ENCODE measurements around the gene KRTAP9-9. TPM values are rescaled to one million over a fixed set of nuclear protein-coding genes. Genes with fewer than 3 reads are reported as not detected.
"Not testable (repeated sequence)": the region's sequence is repeated elsewhere in the genome, so short reads cannot be mapped to it uniquely, and the experiment has no call there.

The KRTAP9-9 gene
- 2.6 TPM for total RNA-seq

- not testable (repeated sequence) for DNase-seq
These were observed at the start of gene KRTAP9-9 for GRCh38 chr17:41255381-41256290. Gene KRTAP9-9 (plus strand): TSS chr17:41255384.

DNA sequence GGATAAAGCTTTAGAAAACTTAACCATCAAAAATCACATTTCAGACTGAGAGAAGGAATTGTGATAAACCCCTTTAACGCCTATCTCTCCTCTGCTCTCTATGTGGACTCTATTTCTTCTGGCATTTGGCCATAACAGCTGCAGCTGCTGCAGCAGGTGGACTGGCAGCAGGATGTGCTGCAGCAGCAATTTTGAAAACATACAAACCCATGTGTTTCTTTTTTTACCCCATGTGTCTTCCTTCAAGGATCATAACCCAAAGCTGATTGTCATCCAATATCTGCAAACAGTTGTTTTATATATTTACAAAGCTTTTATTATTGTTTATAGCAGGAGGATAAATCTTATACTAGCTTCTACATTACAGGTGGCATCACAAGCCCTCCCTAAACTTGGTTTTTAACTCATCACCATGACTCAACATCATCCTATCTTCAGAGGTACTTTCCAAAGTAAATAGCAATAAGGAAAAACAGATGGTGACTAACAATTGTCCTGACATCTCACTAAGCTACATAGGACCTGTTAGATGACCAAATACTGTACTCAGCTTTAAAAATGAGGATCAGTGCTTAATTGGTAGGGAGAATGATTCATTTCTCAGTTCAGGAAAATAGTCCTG is 43.2 kb upstream of the KRTAP9-9 start:
- no peak for DNase-seq

DNA sequence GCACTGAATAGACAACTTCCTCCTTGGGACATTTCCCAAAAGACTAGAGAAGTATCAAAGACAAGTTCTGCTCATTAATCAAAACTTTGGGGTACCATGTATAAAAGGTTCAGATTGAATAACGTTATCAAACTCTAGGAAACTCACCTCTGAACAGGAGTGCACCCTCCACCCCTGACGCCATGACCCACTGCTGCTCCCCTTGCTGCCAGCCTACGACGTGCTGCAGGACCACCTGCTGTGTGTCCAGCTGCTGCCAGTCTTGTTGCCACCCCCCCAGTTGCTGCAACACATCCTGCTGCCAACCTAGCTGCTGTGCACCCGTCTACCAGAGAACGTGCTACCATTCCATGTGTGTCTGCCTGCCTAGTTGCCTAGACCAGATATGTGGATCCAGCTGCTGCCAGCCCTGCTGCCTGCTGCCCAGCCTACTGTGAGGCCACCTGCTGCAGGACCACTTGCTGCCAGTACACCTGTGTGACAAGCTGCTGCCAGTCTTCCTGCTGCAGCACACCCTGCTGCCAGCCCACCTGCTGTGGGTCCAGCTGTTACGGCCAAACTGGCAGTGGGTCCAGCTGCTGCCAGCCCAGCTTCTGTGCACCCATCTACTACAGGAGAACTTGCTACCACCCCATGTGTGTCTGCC is 42.5 kb upstream of the KRTAP9-9 start:
- no peak for DNase-seq

- no peak for DNase-seq
These were observed 39.5 kb upstream of the KRTAP9-9 start for GRCh38 chr17:41215681-41216080.

- DNase-seq = no peak
These were observed 31.4 kb upstream of the KRTAP9-9 start for GRCh38 chr17:41223821-41224220.

- DNase-seq = no peak
These were observed 29.1 kb upstream of the KRTAP9-9 start for GRCh38 chr17:41226051-41226450.

GRCh38 chr17:41226598-41227095 is 28.5 kb upstream of the KRTAP9-9 start, which contains the start of gene KRTAP9-2:
Gene KRTAP9-2 (plus strand): TSS chr17:41226648. CDS start chr17:41226655, 7 bp downstream.
- DNase-seq = not testable (repeated sequence)

GRCh38 chr17:41230094-41230493 is 25.1 kb upstream of the KRTAP9-9 start:
- no peak for DNase-seq

GRCh38 chr17:41231731-41232130 is 23.5 kb upstream of the KRTAP9-9 start:
- no peak for DNase-seq

GRCh38 chr17:41232399-41233105 is 22.6 kb upstream of the KRTAP9-9 start, which contains the start of gene KRTAP9-3:
Gene KRTAP9-3 (plus strand): TSS chr17:41232449. CDS start chr17:41232502, 53 bp downstream.
- DNase-seq = not testable (repeated sequence)

DNA sequence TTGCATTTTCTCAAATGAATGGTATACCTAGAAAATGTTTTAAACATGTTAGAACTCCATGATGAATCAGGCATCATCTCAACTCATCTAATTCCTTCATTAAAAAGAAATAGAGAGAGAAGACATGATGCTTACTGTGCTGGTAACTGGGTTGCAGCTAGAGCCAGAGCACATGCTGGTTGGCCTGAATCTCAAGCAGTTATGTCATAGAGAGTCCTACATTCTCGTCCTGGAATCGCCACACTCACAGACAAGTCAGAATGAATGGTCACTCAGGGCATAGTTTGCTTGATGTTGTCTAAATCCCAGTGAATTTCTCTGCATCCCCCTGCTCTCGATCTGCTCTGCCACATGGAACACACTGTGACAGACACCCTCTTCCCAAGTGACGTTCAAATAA is 18.1 kb upstream of the KRTAP9-9 start:
- DNase-seq = not testable (repeated sequence)

DNA sequence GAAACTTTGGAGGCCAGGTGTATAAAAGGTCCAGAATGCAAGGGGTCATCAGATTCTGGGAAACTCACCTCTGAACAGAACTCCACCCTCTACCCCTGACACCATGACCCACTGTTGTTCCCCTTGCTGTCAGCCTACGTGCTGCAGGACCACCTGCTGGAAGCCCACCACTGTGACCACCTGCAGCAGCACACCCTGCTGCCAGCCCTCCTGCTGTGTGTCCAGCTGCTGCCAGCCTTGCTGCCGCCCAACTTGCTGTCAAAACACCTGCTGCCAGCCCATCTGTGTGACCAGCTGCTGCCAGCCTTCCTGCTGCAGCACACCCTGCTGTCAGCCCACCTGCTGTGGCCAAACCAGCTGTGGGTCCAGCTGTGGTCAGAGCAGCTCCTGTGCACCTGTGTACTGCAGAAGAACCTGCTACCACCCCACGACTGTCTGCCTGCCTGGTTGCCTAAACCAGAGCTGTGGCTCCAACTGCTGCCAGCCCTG is 17.2 kb upstream of the KRTAP9-9 start, which contains the start of gene KRTAP9-8:
Gene KRTAP9-8 (plus strand): TSS at position 51 of the 489 bp plus-strand sequence. CDS start 53 bp downstream, at position 104.
- DNase-seq = not testable (repeated sequence)

DNA sequence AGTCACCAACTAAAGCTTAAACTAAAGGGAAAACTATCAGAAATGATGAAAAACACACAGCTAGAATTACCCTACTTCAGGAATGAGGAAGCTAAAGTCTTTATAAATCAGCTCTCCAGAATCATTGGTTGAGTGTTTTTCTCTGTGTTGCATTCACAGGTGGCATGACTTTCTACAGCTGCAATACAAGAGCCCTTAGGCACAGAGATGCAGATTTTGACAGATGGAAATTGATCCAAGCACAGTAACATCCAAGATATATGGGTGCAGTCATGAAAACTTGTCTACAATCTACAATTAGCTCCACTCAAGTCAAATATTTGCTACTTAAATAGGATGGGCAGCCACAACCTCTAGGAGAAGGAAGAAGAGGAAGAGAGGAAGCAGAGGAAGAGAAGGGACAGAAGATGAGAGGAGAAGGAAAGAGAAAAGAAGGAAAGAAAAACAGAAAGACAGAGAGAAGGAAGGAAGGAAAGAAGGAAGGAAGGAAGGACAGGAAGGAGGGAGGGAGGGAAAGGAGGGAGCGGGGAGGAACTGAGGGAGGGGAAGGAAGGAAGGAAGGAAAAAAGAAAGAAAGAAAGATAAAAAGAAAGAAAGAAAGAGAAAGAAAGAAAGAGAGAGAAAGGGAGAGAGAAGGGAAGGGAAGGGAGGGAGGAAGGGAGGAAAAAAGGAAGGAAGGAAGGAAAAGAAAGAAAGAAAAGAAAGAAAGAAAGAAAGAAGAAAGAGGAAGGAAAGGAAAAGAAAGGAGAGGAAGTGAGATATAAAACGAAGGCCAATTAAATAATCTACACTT is 8.0 kb upstream of the KRTAP9-9 start:
- DNase-seq = not testable (repeated sequence)

DNA sequence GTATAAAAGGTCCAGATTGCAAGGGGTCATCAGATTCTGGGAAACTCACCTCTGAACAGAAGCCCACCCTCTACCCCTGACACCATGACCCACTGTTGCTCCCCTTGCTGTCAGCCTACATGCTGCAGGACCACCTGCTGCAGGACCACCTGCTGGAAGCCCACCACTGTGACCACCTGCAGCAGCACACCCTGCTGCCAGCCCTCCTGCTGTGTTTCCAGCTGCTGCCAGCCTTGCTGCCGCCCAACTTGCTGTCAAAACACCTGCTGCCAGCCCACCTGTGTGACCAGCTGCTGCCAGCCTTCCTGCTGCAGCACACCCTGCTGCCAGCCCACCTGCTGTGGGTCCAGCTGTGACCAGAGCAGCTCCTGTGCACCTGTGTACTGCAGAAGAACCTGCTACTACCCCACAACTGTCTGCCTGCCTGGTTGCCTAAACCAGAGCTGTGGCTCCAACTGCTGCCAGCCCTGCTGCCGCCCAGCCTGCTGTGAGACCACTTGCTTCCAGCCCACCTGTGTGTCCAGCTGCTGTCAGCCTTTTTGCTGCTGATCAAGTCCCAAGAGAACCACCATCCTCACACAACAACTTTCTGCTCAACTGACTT is 5.4 kb upstream of the KRTAP9-9 start, which contains the start of gene KRTAP9-4:
Gene KRTAP9-4 (plus strand): TSS at position 51 of the 604 bp plus-strand sequence. CDS start 34 bp downstream, at position 85.
- not testable (repeated sequence) for DNase-seq

DNA sequence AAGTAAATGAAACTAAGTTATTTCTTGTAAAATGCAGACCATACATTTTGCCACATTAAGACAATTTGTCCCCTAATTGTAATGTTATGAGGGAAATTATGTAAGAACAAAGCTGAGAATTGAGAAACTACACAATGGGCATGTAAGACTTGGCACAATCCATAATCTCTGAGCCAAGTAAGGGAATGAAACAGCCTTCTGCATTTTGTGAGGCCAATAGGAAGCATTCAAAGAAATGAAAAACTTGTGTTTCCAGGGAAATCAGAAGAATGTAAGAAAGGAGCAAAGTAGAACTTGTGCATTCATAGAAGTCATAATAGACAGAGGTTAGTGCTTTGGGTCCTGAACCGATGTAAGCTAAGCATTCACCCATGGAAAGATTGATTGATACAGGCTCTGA is 3.9 kb upstream of the KRTAP9-9 start:
- DNase-seq = no peak

DNA sequence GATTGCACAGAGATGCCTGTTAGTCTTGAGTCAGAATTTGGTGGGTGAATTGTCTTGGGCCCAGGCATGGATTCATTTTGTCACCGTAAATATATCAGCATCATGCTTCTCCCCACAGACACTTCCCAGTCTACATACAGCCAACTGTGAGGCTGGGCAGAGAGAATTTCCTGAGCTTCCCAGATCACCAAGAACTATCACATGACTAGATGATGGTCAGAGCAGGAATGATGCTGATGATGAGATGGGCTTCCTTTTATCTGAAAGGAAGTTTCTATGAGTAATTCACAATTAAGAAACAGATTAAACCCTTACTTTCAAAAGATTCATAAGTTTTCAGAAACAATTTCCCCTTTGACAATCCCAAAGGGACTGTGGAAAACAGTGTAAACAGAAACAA is 323 bp upstream of the KRTAP9-9 start:
- no peak for DNase-seq

DNA sequence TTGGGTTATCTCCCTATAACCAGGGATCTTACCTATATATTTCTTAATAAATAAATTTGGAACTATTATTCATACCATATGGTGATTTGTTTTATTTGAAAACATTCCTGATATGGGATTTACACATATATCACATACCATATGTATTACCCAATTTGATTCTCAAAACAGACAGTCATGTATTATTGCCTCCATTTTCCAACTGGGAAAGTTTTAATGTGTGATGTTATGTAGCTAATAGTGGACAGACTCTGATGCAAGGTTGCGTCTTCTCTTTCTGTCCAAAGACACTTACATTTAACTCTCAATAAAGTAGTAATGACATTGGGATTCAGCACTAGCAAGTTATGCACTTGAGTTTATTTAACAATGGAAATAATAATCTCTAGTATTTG is 1.1 kb downstream of the KRTAP9-9 start:
- DNase-seq = no peak

- no peak for DNase-seq
These were observed 3.2 kb downstream of the KRTAP9-9 start for GRCh38 chr17:41258406-41258805.

- no peak for DNase-seq
These were observed 8.0 kb downstream of the KRTAP9-9 start for GRCh38 chr17:41263212-41263611.

DNA sequence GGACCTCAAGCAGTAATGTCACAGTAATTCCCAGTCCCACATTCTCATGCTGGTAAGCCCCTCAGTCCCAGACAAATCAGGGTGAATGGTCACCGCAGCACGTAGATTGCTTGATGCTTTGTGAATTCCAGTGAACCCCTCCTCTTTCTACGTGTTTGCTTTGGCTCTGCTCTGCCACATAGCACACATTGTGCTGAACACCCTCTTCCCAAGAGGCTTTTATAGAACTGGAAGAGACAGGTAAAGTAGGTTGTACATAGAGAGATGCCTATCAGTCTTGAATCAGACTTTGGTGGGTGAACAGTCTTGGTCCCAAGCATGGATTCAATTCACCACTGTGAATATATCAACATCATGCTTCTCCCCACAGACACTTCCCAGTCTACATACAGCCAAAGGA is 9.4 kb downstream of the KRTAP9-9 start:
- no peak for DNase-seq

All from skin of body (tissue), 2 donors.